CD4-positive, alpha-beta memory T cell (primary cell): ENCODE results near the gene AKIP1. TPM values are rescaled to one million over a fixed set of nuclear protein-coding genes. Genes with fewer than 3 reads are reported as not detected.

Experiments
- CTCF ChIA-PET: fragments of 350-600 bp; sonication (Branson Sonifier 250); formaldehyde crosslinking; loops from one replicate; lab custom pipeline; 2021; ENCODE audit warnings: inconsistent platforms; ENCODE audit not compliant: partially characterized antibody; lab: Charles Lee
- POLR2A ChIA-PET: fragments of 350-600 bp; sonication (Branson Sonifier 250); formaldehyde crosslinking; loops from one replicate; lab custom pipeline; 2021; ENCODE audit not compliant: partially characterized antibody; lab: Charles Lee
- DNase-seq, 5 donors: peaks; one replicate each; pipeline versions ENCODE4 v3.0.0 to v3.0.0-alpha.2; 2020 to 2022; ENCODE audit warnings: mixed read lengths in 1 of 5
- H3K27ac ChIP-seq: one replicate; pipeline ENCODE4 v1.7.0; 2013; ENCODE audit warnings: low read depth, low read length
- H3K27me3 ChIP-seq: 2 replicates; pipeline ENCODE4 v1.7.0; 2013; ENCODE audit warnings: mild to moderate bottlenecking, low read length, moderate library complexity; ENCODE audit not compliant: insufficient read depth
- H3K36me3 ChIP-seq: 2 replicates; pipeline ENCODE4 v1.7.0; 2013; ENCODE audit warnings: mild to moderate bottlenecking, low read length, moderate library complexity; ENCODE audit not compliant: insufficient read depth
- H3K4me1 ChIP-seq: 2 replicates; pipeline ENCODE4 v1.7.0; 2013; ENCODE audit warnings: mild to moderate bottlenecking, low read length, moderate library complexity; ENCODE audit not compliant: insufficient read depth
- H3K4me3 ChIP-seq, 2 donors: one replicate each; pipeline ENCODE4 v1.7.0; 2013; ENCODE audit warnings: low read length in 2 of 2, mild to moderate bottlenecking in 1 of 2
- H3K9me3 ChIP-seq, 2 donors: one replicate each; pipeline ENCODE4 v1.7.0; 2013; ENCODE audit warnings: low read length in 2 of 2, control low read depth in 1 of 2; ENCODE audit not compliant: control insufficient read depth in 1 of 2
- H3K27ac Mint-ChIP-seq, 7 donors: one replicate each; pipeline ENCODE4 v1.8.0; 2020 to 2021; ENCODE audit warnings: mixed read lengths in 7 of 7, mild to moderate bottlenecking in 6 of 7, inconsistent platforms in 3 of 7, moderate library complexity in 3 of 7
- H3K27me3 Mint-ChIP-seq, 2 donors: one replicate each; pipeline ENCODE4 v1.8.0; 2020 to 2021; ENCODE audit warnings: mixed read lengths in 2 of 2
- H3K36me3 Mint-ChIP-seq, 2 donors: one replicate each; pipeline ENCODE4 v1.8.0; 2020 to 2021; ENCODE audit warnings: mixed read lengths in 2 of 2, inconsistent platforms in 1 of 2, mild to moderate bottlenecking in 1 of 2
- H3K4me1 Mint-ChIP-seq, 4 donors: one replicate each; pipeline ENCODE4 v1.8.0; 2020 to 2021; ENCODE audit warnings: mixed read lengths in 4 of 4, mild to moderate bottlenecking in 1 of 4
- H3K4me3 Mint-ChIP-seq, 8 donors: one replicate each; pipeline ENCODE4 v1.8.0; 2020 to 2021; ENCODE audit warnings: mixed read lengths in 8 of 8, mild to moderate bottlenecking in 7 of 8, moderate library complexity in 6 of 8, inconsistent platforms in 3 of 8
- H3K9me3 Mint-ChIP-seq, 8 donors: one replicate each; pipeline ENCODE4 v1.8.0; 2020 to 2021; ENCODE audit warnings: mixed read lengths in 8 of 8, mild to moderate bottlenecking in 5 of 8, inconsistent platforms in 3 of 8, moderate library complexity in 1 of 8
- intact Hi-C: fragments of 100-400 bp; cut with micrococcal nuclease; formaldehyde crosslinking; loops from one replicate; pipeline ENCODE4 v1.15.1; 2023
- polyA plus RNA-seq, 2 donors: library from polyadenylated mRNA; unstranded; fragments of 300-500 nt; fragmentation: Illumina TruSeq; gene quantifications; one replicate each; pipeline ENCODE4 v1.2.3, GENCODE V29; 2021
- total RNA-seq, 2 experiments: library from RNA; stranded (reverse); gene quantifications; one replicate each; pipeline ENCODE4 v1.2.3, GENCODE V29; 2021

Gene AKIP1
- total and polyA plus RNA-seq, 4 experiments from 2014 or later: 13.3 to 20.2 (median 15.5) TPM

- Mint-ChIP-seq H3K27ac (peak overlapping the region; percentile 78 to 94 (median 92)), H3K4me1 (peaks cover 22 to 34% (median 29%) of the 10 kb centered on the region in 4 donors), H3K27me3 (no peaks in the 10 kb centered on the region), H3K36me3 (peaks cover 12 to 24% of the 10 kb centered on the region in 2 donors), H3K9me3 (no peaks in the 10 kb centered on the region), H3K4me3 (peak overlapping the region in 6 of 8 donors; percentile 72 to 90 (median 86))
- H3K4me1 ChIP-seq: peaks cover 30% of the 10 kb centered on the region
- CTCF ChIA-PET: interaction anchor here (0.9 to 3.2 kb wide), 12 partner anchors 36 to 835 kb away, joined by 3 to 56 read pairs (median 6); partner anchors contain the start of gene TMEM9B
- H3K27ac ChIP-seq: peak overlapping the region; percentile 35
- POLR2A ChIA-PET: interaction anchor here (1.1 to 2.2 kb wide), 3 partner anchors 45 to 226 kb away, joined by 5 to 12 read pairs (median 11); partner anchors contain the start of gene TMEM9B
- intact Hi-C loops: loop anchor here (1.0 to 5.0 kb wide), 8 partner anchors 45 to 658 kb away; partner anchors contain the start of genes NRIP3, TMEM41B, WEE1 and ZNF143
- H3K4me3 ChIP-seq: no peak overlapping the region
- DNase-seq: no peak
- no peaks in the 10 kb centered on the region for H3K27me3 ChIP-seq
- H3K9me3 ChIP-seq: no peaks in the 10 kb centered on the region
- peaks cover 7% of the 10 kb centered on the region for H3K36me3 ChIP-seq
These were observed 3.7 kb downstream of the AKIP1 start for GRCh38 chr11:8914661-8915018.

- Mint-ChIP-seq H3K36me3 (peaks cover 12 to 31% of the 10 kb centered on the region in 2 donors), H3K27ac (peak overlapping the region in 2 of 7 donors; percentile 27 to 31), H3K4me3 (peak overlapping the region in 1 of 8 donors; percentile 9), H3K4me1 (peaks cover 15 to 24% (median 19%) of the 10 kb centered on the region in 4 donors), H3K27me3 (no peaks in the 10 kb centered on the region), H3K9me3 (peaks cover 0 to 1% (median 0%) of the 10 kb centered on the region in 8 donors)
- ChIA-PET POLR2A (no interaction called here), CTCF (interaction anchor here (1.1 to 1.4 kb wide), 2 partner anchors 42 to 221 kb away, joined by 4 to 9 read pairs; no protein-coding TSS in a partner anchor)
- Histone ChIP-seq H3K4me3 (no peak overlapping the region), H3K36me3 (peaks cover 23% of the 10 kb centered on the region), H3K4me1 (peaks cover 20% of the 10 kb centered on the region), H3K27ac (no peak overlapping the region), H3K27me3 (no peaks in the 10 kb centered on the region), H3K9me3 (no peaks in the 10 kb centered on the region)
- no peak for DNase-seq
- intact Hi-C loops: no loop called here
These were observed 6.3 kb downstream of the AKIP1 start for GRCh38 chr11:8917157-8917825.

DNA sequence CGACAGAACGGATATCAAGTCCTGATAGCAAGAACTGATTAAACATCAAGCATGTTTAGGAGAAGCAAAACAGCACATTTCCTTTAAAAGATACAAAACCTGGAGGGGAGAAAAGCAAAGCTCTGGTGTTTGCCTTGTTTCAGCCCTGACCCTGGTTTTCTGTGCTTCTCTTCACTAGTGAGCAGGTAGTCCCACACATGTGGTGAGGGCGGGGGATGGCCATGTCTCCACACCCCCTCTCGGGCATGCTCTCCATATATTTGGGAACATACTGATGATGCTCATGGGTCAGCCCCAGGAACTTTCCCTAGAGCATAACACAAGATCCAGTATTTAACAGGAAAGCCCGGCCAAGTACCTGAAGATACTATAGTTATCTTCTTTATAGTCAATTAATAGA, 11.7 kb downstream of the AKIP1 start:
- no peaks in the 10 kb centered on the region for H3K27me3 ChIP-seq
- no peak overlapping the region for H3K27ac ChIP-seq
- no peaks in the 10 kb centered on the region for H3K27me3 Mint-ChIP-seq
- H3K4me3 Mint-ChIP-seq: no peak overlapping the region
- no peaks in the 10 kb centered on the region for H3K4me1 ChIP-seq
- peak overlapping the region in 1 of 7 donors; percentile 19 for H3K27ac Mint-ChIP-seq
- H3K4me3 ChIP-seq: no peak overlapping the region
- ChIA-PET CTCF (interaction anchor here (1.2 kb wide), 2 partner anchors 9 to 10 kb away, joined by 3 to 5 read pairs; no protein-coding TSS in a partner anchor), POLR2A (no interaction called here)
- H3K36me3 ChIP-seq: peaks cover 23% of the 10 kb centered on the region
- intact Hi-C loops: no loop called here
- no peak for DNase-seq
- H3K36me3 Mint-ChIP-seq: peaks cover 16 to 30% of the 10 kb centered on the region in 2 donors
- peaks cover 0 to 1% (median 0%) of the 10 kb centered on the region in 8 donors for H3K9me3 Mint-ChIP-seq
- no peaks in the 10 kb centered on the region for H3K9me3 ChIP-seq
- no peaks in the 10 kb centered on the region for H3K4me1 Mint-ChIP-seq

GRCh38 chr11:8925711-8926110, 14.7 kb downstream of the AKIP1 start:
- H3K27ac ChIP-seq: no peak overlapping the region
- ChIA-PET CTCF (interaction anchor here (1.0 kb wide), 1 partner anchor 212 kb away, joined by 3 read pairs; no protein-coding TSS in a partner anchor), POLR2A (no interaction called here)
- H3K36me3 ChIP-seq: peaks cover 7% of the 10 kb centered on the region
- no peaks in the 10 kb centered on the region for H3K27me3 ChIP-seq
- H3K4me1 ChIP-seq: no peaks in the 10 kb centered on the region
- DNase-seq: no peak
- Mint-ChIP-seq H3K9me3 (peaks cover 0 to 1% (median 0%) of the 10 kb centered on the region in 8 donors), H3K27ac (peak overlapping the region in 1 of 7 donors; percentile 72), H3K27me3 (no peaks in the 10 kb centered on the region), H3K36me3 (peaks cover 6 to 10% of the 10 kb centered on the region in 2 donors), H3K4me1 (no peaks in the 10 kb centered on the region), H3K4me3 (no peak overlapping the region)
- no peaks in the 10 kb centered on the region for H3K9me3 ChIP-seq
- intact Hi-C loops: no loop called here
- H3K4me3 ChIP-seq: no peak overlapping the region

DNA sequence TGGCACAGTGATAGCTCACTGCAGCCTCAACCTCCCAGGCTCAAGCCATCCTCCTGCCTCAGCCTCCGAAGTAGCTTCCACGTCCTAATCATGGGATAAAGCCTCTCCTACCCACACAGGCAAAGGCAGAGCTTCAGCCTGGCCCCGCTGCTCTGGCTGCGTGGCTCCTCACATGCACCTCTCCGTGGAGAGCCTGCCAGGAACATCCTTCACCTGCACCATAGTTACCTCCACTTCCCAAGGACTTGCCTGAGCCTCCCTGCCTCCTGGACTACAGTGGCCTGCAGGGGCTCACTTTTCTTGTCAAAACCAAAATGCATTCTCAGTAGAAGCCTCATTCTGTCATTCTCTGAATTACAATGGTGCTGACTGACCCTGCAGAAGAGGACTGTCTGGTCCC, 15.2 kb downstream of the AKIP1 start:
- Histone ChIP-seq H3K4me1 (no peaks in the 10 kb centered on the region), H3K9me3 (no peaks in the 10 kb centered on the region), H3K27me3 (no peaks in the 10 kb centered on the region), H3K27ac (no peak overlapping the region), H3K4me3 (no peak overlapping the region), H3K36me3 (peaks cover 2% of the 10 kb centered on the region)
- Mint-ChIP-seq H3K27ac (peak overlapping the region in 1 of 7 donors; percentile 46), H3K27me3 (no peaks in the 10 kb centered on the region), H3K4me1 (no peaks in the 10 kb centered on the region), H3K4me3 (no peak overlapping the region), H3K9me3 (peaks cover 0 to 1% (median 0%) of the 10 kb centered on the region in 8 donors), H3K36me3 (peaks cover 6 to 10% of the 10 kb centered on the region in 2 donors)
- ChIA-PET CTCF (interaction anchor here (1.0 kb wide), 1 partner anchor 211 kb away, joined by 3 read pairs; no protein-coding TSS in a partner anchor), POLR2A (no interaction called here)
- intact Hi-C loops: no loop called here
- no peak for DNase-seq

DNA sequence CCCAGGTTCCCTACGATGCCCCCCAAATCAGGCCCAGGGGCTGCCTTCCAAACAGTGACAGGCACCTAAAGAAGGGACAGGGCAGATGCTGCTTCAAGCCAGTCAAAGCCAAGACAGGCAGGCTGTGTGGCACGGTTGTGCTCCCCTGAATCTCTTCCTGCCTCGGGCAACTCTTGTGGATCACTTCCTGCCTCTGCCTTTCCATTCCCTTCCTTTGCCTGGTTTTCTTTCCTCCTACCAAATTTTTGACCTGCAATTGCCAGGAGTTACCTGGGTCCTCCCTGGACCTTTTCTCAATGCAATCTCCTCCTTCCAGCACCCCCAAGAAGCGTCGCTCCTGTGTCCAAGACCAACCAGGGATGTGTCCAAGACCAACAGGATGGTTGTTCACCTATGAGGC, 16.2 kb downstream of the AKIP1 start:
- Histone ChIP-seq H3K4me1 (no peaks in the 10 kb centered on the region), H3K27ac (no peak overlapping the region), H3K27me3 (no peaks in the 10 kb centered on the region), H3K9me3 (no peaks in the 10 kb centered on the region), H3K4me3 (no peak overlapping the region), H3K36me3 (no peaks in the 10 kb centered on the region)
- ChIA-PET POLR2A (no interaction called here), CTCF (interaction anchor here (1.1 kb wide), 1 partner anchor 210 kb away, joined by 4 read pairs; no protein-coding TSS in a partner anchor)
- no peak for DNase-seq
- intact Hi-C loops: no loop called here
- no peaks in the 10 kb centered on the region for H3K9me3 Mint-ChIP-seq
- peaks cover 3 to 6% of the 10 kb centered on the region in 2 donors for H3K36me3 Mint-ChIP-seq
- H3K4me1 Mint-ChIP-seq: no peaks in the 10 kb centered on the region
- H3K27me3 Mint-ChIP-seq: no peaks in the 10 kb centered on the region
- no peak overlapping the region for H3K27ac Mint-ChIP-seq
- no peak overlapping the region for H3K4me3 Mint-ChIP-seq

GRCh38 chr11:8928205-8928604, 17.2 kb downstream of the AKIP1 start:
- no peak overlapping the region for H3K4me3 ChIP-seq
- H3K4me3 Mint-ChIP-seq: no peak overlapping the region
- CTCF ChIA-PET: interaction anchor here (1.1 kb wide), 1 partner anchor 209 kb away, joined by 4 read pairs; no protein-coding TSS in a partner anchor
- H3K27me3 ChIP-seq: no peaks in the 10 kb centered on the region
- peaks cover under 1% of the 10 kb centered on the region in 2 donors for H3K36me3 Mint-ChIP-seq
- no peak overlapping the region for H3K27ac ChIP-seq
- POLR2A ChIA-PET: no interaction called here
- no peak for DNase-seq
- H3K9me3 ChIP-seq: no peaks in the 10 kb centered on the region
- no peaks in the 10 kb centered on the region for H3K4me1 Mint-ChIP-seq
- no peaks in the 10 kb centered on the region for H3K9me3 Mint-ChIP-seq
- H3K27me3 Mint-ChIP-seq: no peaks in the 10 kb centered on the region
- no peaks in the 10 kb centered on the region for H3K4me1 ChIP-seq
- intact Hi-C loops: no loop called here
- no peak overlapping the region for H3K27ac Mint-ChIP-seq
- no peaks in the 10 kb centered on the region for H3K36me3 ChIP-seq
